ENCODE measurements around the gene ART5. TPM values are rescaled to one million over a fixed set of nuclear protein-coding genes. Genes with fewer than 3 reads are reported as not detected.

ART5 gene
- total and polyA plus RNA-seq, 2 experiments from 2014 or later = 6.4 to 12.9 TPM

DNA sequence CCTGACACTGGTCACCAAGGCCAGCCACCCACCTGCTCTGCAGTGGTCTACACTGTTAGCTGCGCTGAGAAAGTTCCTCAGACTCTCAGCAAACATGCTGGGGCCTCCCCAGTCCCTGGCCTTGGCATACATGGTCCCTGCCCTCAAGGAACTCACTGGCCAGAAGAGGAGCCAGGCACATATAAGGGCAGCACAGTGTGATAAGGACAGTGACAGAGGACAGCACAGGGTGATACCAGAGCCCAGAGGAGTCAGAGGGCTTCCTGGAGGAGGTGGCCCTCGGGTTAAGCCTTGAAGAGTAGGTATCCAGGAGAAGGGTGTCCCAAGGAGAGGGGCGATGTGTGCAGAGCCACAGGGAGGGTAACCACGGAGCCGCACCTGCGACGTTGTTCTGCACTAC lies 3.8 kb upstream of the ART5 start:
- H3K4me3 Mint-ChIP-seq = no peak overlapping the region
- peaks cover 28% of the 10 kb centered on the region for H3K36me3 Mint-ChIP-seq (ENCODE audit: low read depth)
- TF ChIP-seq, protein P1, sequence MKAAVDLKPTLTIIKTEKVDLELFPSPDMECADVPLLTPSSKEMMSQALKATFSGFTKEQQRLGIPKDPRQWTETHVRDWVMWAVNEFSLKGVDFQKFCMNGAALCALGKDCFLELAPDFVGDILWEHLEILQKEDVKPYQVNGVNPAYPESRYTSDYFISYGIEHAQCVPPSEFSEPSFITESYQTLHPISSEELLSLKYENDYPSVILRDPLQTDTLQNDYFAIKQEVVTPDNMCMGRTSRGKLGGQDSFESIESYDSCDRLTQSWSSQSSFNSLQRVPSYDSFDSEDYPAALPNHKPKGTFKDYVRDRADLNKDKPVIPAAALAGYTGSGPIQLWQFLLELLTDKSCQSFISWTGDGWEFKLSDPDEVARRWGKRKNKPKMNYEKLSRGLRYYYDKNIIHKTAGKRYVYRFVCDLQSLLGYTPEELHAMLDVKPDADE (IDR thresholded peaks at IDR 0.05) = no peak
- TF ChIP-seq, protein P2, sequence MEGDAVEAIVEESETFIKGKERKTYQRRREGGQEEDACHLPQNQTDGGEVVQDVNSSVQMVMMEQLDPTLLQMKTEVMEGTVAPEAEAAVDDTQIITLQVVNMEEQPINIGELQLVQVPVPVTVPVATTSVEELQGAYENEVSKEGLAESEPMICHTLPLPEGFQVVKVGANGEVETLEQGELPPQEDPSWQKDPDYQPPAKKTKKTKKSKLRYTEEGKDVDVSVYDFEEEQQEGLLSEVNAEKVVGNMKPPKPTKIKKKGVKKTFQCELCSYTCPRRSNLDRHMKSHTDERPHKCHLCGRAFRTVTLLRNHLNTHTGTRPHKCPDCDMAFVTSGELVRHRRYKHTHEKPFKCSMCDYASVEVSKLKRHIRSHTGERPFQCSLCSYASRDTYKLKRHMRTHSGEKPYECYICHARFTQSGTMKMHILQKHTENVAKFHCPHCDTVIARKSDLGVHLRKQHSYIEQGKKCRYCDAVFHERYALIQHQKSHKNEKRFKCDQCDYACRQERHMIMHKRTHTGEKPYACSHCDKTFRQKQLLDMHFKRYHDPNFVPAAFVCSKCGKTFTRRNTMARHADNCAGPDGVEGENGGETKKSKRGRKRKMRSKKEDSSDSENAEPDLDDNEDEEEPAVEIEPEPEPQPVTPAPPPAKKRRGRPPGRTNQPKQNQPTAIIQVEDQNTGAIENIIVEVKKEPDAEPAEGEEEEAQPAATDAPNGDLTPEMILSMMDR (conservative IDR thresholded peaks at IDR 0.05; ENCODE audit: low read depth in 2 of 2) = no peak
- TF ChIP-seq NANOG (IDR thresholded peaks at IDR 0.05; ENCODE audit: borderline replicate concordance) (no peak), ZNF114 (CRISPR knock-in tag; IDR thresholded peaks at IDR 0.05) (no peak), EZH2phosphoT487 (IDR thresholded peaks at IDR 0.05; ENCODE audit: unreplicated experiment) (no peak), EZH2 (IDR thresholded peaks at IDR 0.05; ENCODE audit: low read depth, unreplicated experiment) (no peak), JUNB (IDR thresholded peaks at IDR 0.05; ENCODE audit: unreplicated experiment) (no peak), STAT1 (IDR thresholded peaks at IDR 0.05; ENCODE audit: unreplicated experiment) (no peak)
- TF ChIP-seq, protein P3, sequence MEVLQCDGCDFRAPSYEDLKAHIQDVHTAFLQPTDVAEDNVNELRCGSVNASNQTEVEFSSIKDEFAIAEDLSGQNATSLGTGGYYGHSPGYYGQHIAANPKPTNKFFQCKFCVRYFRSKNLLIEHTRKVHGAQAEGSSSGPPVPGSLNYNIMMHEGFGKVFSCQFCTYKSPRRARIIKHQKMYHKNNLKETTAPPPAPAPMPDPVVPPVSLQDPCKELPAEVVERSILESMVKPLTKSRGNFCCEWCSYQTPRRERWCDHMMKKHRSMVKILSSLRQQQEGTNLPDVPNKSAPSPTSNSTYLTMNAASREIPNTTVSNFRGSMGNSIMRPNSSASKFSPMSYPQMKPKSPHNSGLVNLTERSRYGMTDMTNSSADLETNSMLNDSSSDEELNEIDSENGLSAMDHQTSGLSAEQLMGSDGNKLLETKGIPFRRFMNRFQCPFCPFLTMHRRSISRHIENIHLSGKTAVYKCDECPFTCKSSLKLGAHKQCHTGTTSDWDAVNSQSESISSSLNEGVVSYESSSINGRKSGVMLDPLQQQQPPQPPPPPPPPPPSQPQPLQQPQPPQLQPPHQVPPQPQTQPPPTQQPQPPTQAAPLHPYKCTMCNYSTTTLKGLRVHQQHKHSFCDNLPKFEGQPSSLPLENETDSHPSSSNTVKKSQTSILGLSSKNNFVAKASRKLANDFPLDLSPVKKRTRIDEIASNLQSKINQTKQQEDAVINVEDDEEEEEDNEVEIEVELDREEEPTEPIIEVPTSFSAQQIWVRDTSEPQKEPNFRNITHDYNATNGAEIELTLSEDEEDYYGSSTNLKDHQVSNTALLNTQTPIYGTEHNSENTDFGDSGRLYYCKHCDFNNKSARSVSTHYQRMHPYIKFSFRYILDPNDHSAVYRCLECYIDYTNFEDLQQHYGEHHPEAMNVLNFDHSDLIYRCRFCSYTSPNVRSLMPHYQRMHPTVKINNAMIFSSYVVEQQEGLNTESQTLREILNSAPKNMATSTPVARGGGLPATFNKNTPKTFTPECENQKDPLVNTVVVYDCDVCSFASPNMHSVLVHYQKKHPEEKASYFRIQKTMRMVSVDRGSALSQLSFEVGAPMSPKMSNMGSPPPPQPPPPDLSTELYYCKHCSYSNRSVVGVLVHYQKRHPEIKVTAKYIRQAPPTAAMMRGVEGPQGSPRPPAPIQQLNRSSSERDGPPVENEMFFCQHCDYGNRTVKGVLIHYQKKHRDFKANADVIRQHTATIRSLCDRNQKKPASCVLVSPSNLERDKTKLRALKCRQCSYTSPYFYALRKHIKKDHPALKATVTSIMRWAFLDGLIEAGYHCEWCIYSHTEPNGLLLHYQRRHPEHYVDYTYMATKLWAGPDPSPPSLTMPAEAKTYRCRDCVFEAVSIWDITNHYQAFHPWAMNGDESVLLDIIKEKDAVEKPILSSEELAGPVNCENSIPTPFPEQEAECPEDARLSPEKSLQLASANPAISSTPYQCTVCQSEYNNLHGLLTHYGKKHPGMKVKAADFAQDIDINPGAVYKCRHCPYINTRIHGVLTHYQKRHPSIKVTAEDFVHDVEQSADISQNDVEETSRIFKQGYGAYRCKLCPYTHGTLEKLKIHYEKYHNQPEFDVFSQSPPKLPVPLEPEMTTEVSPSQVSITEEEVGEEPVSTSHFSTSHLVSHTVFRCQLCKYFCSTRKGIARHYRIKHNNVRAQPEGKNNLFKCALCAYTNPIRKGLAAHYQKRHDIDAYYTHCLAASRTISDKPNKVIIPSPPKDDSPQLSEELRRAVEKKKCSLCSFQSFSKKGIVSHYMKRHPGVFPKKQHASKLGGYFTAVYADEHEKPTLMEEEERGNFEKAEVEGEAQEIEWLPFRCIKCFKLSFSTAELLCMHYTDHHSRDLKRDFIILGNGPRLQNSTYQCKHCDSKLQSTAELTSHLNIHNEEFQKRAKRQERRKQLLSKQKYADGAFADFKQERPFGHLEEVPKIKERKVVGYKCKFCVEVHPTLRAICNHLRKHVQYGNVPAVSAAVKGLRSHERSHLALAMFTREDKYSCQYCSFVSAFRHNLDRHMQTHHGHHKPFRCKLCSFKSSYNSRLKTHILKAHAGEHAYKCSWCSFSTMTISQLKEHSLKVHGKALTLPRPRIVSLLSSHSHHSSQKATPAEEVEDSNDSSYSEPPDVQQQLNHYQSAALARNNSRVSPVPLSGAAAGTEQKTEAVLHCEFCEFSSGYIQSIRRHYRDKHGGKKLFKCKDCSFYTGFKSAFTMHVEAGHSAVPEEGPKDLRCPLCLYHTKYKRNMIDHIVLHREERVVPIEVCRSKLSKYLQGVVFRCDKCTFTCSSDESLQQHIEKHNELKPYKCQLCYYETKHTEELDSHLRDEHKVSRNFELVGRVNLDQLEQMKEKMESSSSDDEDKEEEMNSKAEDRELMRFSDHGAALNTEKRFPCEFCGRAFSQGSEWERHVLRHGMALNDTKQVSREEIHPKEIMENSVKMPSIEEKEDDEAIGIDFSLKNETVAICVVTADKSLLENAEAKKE (CRISPR knock-in tag; IDR thresholded peaks at IDR 0.05) = no peak
- peaks cover 13% of the 10 kb centered on the region for H3K4me1 Mint-ChIP-seq
- Histone ChIP-seq H3K27ac (ENCODE audit: low read depth) (no peak overlapping the region), H2AFZ (no peak overlapping the region), H3K36me3 (ENCODE audit: insufficient read depth) (no peaks in the 10 kb centered on the region), H3K27me3 (ENCODE audit: insufficient read depth) (peaks cover 8% of the 10 kb centered on the region; the same call in 1 of the 2 replicates), H3K4me3 (no peak overlapping the region), H3K9me2 (ENCODE audit: insufficient read depth) (no peaks in the 10 kb centered on the region), H3F3A (replicated peaks; ENCODE audit: low read depth) (peaks cover 12% of the 10 kb centered on the region; the same call in 1 of the 2 replicates), H3K4me2 (no peak overlapping the region), H3K4me1 (ENCODE audit: insufficient read depth) (no peaks in the 10 kb centered on the region; the same call in 1 of the 2 replicates), H3K79me2 (replicated peaks; ENCODE audit: insufficient read depth) (no peaks in the 10 kb centered on the region), H4K20me1 (replicated peaks; ENCODE audit: insufficient read depth) (no peaks in the 10 kb centered on the region)
- ATAC-seq (no peak), DNase-seq (ENCODE audit: low spot score) (no peak)
- H3K27ac Mint-ChIP-seq = no peak overlapping the region
- H3K27me3 Mint-ChIP-seq (ENCODE audit: insufficient read depth, low read depth, poor library complexity) = peaks cover 27% of the 10 kb centered on the region
- peaks cover 48% of the 10 kb centered on the region for H3K9me3 Mint-ChIP-seq

Measured in GM23338 (cell line).